ENCODE data around the gene HDGF. TPM values are rescaled to one million over a fixed set of nuclear protein-coding genes. Genes with fewer than 3 reads are reported as not detected.

Gene HDGF
- total and polyA plus RNA-seq, 9 of the 15 experiments (the other 6 are each of a cell fraction or from before 2014, with no cell fraction given): 38.8 to 601 (median 400) TPM

DNA sequence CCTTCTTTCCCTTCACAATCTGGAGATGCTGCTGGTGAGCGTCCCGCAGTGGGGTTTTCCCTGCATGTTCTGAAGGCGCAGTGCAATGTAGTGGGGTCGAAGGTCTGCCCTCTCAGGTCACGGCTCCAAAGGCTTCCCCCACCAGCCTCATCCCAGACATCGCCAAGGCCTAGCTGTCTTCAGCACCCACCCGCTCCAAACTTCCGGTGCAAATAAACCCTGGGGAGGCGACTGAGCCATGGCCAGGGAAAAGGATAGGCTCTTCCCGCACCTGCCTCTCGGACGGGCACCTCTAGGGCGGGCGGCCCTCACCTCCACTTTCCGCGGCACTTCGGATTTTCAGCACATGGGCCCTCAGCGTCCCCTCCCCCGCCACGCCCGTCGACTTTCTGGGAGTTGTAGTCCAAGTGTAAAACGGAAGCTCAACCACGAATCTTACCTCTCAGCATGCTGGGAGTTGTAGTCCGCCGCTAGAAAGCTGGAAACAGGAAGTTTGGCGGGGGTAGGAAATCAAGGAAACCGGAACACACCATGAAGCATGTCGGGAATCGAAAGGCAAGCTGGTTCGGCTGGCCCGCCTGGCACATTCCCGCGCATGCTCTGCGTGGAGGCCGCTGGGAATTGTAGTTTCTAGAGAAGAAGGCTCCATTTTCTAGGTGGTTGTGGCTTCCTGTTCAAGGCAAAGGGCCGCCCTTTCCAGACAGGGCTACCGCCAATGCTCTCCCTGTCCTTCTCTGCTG, 10.6 kb downstream of the HDGF start, which contains the start of gene MRPL24 (continued):
- TF ChIP-seq, protein P1, sequence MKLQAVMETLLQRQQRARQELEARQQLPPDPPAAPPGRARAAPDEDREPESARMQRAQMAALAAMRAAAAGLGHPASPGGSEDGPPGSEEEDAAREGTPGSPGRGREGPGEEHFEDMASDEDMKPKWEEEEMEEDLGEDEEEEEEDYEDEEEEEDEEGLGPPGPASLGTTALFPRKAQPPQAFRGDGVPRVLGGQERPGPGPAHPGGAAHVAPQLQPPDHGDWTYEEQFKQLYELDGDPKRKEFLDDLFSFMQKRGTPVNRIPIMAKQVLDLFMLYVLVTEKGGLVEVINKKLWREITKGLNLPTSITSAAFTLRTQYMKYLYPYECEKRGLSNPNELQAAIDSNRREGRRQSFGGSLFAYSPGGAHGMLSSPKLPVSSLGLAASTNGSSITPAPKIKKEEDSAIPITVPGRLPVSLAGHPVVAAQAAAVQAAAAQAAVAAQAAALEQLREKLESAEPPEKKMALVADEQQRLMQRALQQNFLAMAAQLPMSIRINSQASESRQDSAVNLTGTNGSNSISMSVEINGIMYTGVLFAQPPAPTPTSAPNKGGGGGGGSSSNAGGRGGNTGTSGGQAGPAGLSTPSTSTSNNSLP (IDR thresholded peaks at IDR 0.05; ENCODE audit: borderline replicate concordance, low read depth, low read length): peak; percentile 49; the same call in 1 of the 2 replicates
- TF ChIP-seq DMBX1 (CRISPR knock-in tag; IDR thresholded peaks at IDR 0.05; ENCODE audit: borderline replicate concordance) (peak; percentile 73; the same call in 1 of the 2 replicates), ZNF253 (CRISPR knock-in tag; conservative IDR thresholded peaks at IDR 0.05) (no peak), FOSL1 (tag; conservative IDR thresholded peaks at IDR 0.05) (peak; percentile 59), FOXA3 (CRISPR knock-in tag; conservative IDR thresholded peaks at IDR 0.05 in 1 of 2, IDR thresholded peaks at IDR 0.05 in 1 of 2) (no peak), HNRNPH1 (optimal IDR thresholded peaks at IDR 0.05; ENCODE audit: low read depth, low read length) (no peak), TCF7 (IDR thresholded peaks at IDR 0.05; ENCODE audit: borderline replicate concordance) (0 out of 2 replicates have a peak, but pooled peaks have one; percentile 15), TEAD2 (tag; IDR thresholded peaks at IDR 0.05) (no peak), ZC3H4 (CRISPR knock-in tag; IDR thresholded peaks at IDR 0.05; ENCODE audit: borderline replicate concordance) (0 out of 2 replicates have a peak, but pooled peaks have one; percentile 32), SMARCE1 (IDR thresholded peaks at IDR 0.05) (no peak)
- TF ChIP-seq, protein P2, sequence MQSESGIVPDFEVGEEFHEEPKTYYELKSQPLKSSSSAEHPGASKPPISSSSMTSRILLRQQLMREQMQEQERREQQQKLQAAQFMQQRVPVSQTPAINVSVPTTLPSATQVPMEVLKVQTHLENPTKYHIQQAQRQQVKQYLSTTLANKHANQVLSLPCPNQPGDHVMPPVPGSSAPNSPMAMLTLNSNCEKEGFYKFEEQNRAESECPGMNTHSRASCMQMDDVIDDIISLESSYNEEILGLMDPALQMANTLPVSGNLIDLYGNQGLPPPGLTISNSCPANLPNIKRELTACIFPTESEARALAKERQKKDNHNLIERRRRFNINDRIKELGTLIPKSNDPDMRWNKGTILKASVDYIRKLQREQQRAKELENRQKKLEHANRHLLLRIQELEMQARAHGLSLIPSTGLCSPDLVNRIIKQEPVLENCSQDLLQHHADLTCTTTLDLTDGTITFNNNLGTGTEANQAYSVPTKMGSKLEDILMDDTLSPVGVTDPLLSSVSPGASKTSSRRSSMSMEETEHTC (IDR thresholded peaks at IDR 0.05): no peak
- TF ChIP-seq, protein P3, sequence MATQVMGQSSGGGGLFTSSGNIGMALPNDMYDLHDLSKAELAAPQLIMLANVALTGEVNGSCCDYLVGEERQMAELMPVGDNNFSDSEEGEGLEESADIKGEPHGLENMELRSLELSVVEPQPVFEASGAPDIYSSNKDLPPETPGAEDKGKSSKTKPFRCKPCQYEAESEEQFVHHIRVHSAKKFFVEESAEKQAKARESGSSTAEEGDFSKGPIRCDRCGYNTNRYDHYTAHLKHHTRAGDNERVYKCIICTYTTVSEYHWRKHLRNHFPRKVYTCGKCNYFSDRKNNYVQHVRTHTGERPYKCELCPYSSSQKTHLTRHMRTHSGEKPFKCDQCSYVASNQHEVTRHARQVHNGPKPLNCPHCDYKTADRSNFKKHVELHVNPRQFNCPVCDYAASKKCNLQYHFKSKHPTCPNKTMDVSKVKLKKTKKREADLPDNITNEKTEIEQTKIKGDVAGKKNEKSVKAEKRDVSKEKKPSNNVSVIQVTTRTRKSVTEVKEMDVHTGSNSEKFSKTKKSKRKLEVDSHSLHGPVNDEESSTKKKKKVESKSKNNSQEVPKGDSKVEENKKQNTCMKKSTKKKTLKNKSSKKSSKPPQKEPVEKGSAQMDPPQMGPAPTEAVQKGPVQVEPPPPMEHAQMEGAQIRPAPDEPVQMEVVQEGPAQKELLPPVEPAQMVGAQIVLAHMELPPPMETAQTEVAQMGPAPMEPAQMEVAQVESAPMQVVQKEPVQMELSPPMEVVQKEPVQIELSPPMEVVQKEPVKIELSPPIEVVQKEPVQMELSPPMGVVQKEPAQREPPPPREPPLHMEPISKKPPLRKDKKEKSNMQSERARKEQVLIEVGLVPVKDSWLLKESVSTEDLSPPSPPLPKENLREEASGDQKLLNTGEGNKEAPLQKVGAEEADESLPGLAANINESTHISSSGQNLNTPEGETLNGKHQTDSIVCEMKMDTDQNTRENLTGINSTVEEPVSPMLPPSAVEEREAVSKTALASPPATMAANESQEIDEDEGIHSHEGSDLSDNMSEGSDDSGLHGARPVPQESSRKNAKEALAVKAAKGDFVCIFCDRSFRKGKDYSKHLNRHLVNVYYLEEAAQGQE (IDR thresholded peaks at IDR 0.05; ENCODE audit: borderline replicate concordance): no peak
- TF ChIP-seq, protein P3 (CRISPR knock-in tag; IDR thresholded peaks at IDR 0.05; ENCODE audit: low read depth): peak; percentile 67; the same call in 1 of the 2 replicates
- TF ChIP-seq, protein P4, sequence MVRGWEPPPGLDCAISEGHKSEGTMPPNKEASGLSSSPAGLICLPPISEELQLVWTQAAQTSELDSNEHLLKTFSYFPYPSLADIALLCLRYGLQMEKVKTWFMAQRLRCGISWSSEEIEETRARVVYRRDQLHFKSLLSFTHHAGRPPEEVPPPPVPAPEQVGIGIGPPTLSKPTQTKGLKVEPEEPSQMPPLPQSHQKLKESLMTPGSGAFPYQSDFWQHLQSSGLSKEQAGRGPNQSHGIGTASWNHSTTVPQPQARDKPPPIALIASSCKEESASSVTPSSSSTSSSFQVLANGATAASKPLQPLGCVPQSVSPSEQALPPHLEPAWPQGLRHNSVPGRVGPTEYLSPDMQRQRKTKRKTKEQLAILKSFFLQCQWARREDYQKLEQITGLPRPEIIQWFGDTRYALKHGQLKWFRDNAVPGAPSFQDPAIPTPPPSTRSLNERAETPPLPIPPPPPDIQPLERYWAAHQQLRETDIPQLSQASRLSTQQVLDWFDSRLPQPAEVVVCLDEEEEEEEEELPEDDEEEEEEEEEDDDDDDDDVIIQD (CRISPR knock-in tag; IDR thresholded peaks at IDR 0.05): no peak

All from K562 (cell line).